HepG2 (cell line): ENCODE measurements around the gene DMKN. TPM values are rescaled to one million over a fixed set of nuclear protein-coding genes. Genes with fewer than 3 reads are reported as not detected.

Experiments used
- ATF4 ChIP-seq, 2 experiments: fragments of 450-650 bp in 1 of 2; sonication (generic) in 1 of 2; formaldehyde crosslinking; IDR thresholded peaks; 2 replicates each; pipeline versions ENCODE4 v1.5.0 to v1.8.0; 2020 to 2022; ENCODE audit warnings: mild to moderate bottlenecking in 1 of 2, missing genetic modification reagents in 1 of 2
- CBX2 ChIP-seq, 2 experiments: fragments of 200-600 bp in 1 of 2; sonication (generic); formaldehyde crosslinking in 1 of 2; IDR thresholded peaks; 2 replicates each; pipeline versions ENCODE4 v1.7.0 to v1.8.1; 2018 to 2022; ENCODE audit warnings: low read depth in 2 of 2, low read length in 1 of 2, mild to moderate bottlenecking in 1 of 2, missing genetic modification reagents in 1 of 2
- GATAD2A ChIP-seq: IDR thresholded peaks from 2 replicates; pipeline ENCODE4 v1.6.1; 2016
- KLF11 ChIP-seq: IDR thresholded peaks from 2 replicates; pipeline ENCODE4 v1.6.1; 2016; ENCODE audit warnings: missing compliant biosample characterization
- MTA1 ChIP-seq: sonication (generic); formaldehyde crosslinking; IDR thresholded peaks from 2 replicates; pipeline ENCODE4 v1.4.0; 2020; ENCODE audit warnings: missing genetic modification reagents, mild to moderate bottlenecking, borderline replicate concordance
- NR3C1 ChIP-seq: sonication (generic); formaldehyde crosslinking; IDR thresholded peaks from 2 replicates; pipeline ENCODE4 v1.4.0; 2020; ENCODE audit warnings: missing genetic modification reagents
- PBX2 ChIP-seq: IDR thresholded peaks from 2 replicates; pipeline ENCODE4 v1.6.1; 2016; ENCODE audit warnings: control low read depth
- POLR2AphosphoS2 ChIP-seq: IDR thresholded peaks from 2 replicates; pipeline ENCODE4 v1.6.1; 2011; ENCODE audit warnings: low read depth, low read length, improper control_type of control experiment
- POLR2AphosphoS5 ChIP-seq: IDR thresholded peaks from 2 replicates; pipeline ENCODE4 v1.6.1; 2012; ENCODE audit warnings: low read depth, low read length
- RCOR2 ChIP-seq: IDR thresholded peaks from 2 replicates; pipeline ENCODE4 v1.6.1; 2016; ENCODE audit warnings: missing biosample characterization, missing genetic modification reagents
- SCMH1 ChIP-seq: sonication (generic); formaldehyde crosslinking; IDR thresholded peaks from 2 replicates; pipeline ENCODE4 v1.9.0; 2021; ENCODE audit warnings: missing genetic modification reagents, mild to moderate bottlenecking, borderline replicate concordance
- SOX6 ChIP-seq, 2 experiments: fragments of 450-650 bp in 1 of 2; sonication (generic) in 1 of 2; formaldehyde crosslinking in 1 of 2; IDR thresholded peaks; 2 replicates each; pipeline versions ENCODE4 v1.4.0 to v1.6.1; 2017 to 2020; ENCODE audit warnings: antibody characterized with exemption in 1 of 2, mild to moderate bottlenecking in 1 of 2, missing genetic modification reagents in 1 of 2
- TEAD3 ChIP-seq: optimal IDR thresholded peaks from 2 replicates; pipeline ENCODE3; 2016; ENCODE audit warnings: borderline replicate concordance
- TFAP4 ChIP-seq: sonication (generic); IDR thresholded peaks from 2 replicates; pipeline ENCODE4 v1.6.1; 2016; ENCODE audit warnings: low read depth, borderline replicate concordance
- U2AF2 ChIP-seq: fragments of 200-400 bp; formaldehyde crosslinking; IDR thresholded peaks from 2 replicates; pipeline ENCODE4 v1.6.1; 2017; ENCODE audit warnings: low read depth, mild to moderate bottlenecking, low read length
- YEATS4 ChIP-seq: sonication (generic); formaldehyde crosslinking; IDR thresholded peaks from 2 replicates; pipeline ENCODE4 v1.4.0; 2020; ENCODE audit warnings: missing genetic modification reagents, borderline replicate concordance
- ZBTB44 ChIP-seq: sonication (generic); formaldehyde crosslinking; IDR thresholded peaks from 2 replicates; pipeline ENCODE4 v1.4.0; 2020; ENCODE audit warnings: missing genetic modification reagents
- ZFAT ChIP-seq: sonication (generic); formaldehyde crosslinking; conservative IDR thresholded peaks from 2 replicates; pipeline ENCODE4 v1.8.1; 2023; ENCODE audit warnings: missing genetic modification reagents, inconsistent platforms
- ZNF205 ChIP-seq: IDR thresholded peaks from 2 replicates; pipeline ENCODE4 v1.6.1; 2018; ENCODE audit warnings: missing biosample characterization, missing genetic modification reagents
- ZNF3 ChIP-seq: IDR thresholded peaks from 2 replicates; pipeline ENCODE4 v1.7.0; 2017; ENCODE audit warnings: inconsistent platforms
- ZNF577 ChIP-seq: sonication (generic); formaldehyde crosslinking; IDR thresholded peaks from 2 replicates; pipeline ENCODE4 v1.4.0; 2020; ENCODE audit warnings: mild to moderate bottlenecking, low read depth, missing genetic modification reagents, borderline replicate concordance
- ZNF615 ChIP-seq: sonication (generic); formaldehyde crosslinking; IDR thresholded peaks from 2 replicates; pipeline ENCODE4 v1.5.0; 2020; ENCODE audit warnings: mild to moderate bottlenecking, missing genetic modification reagents, borderline replicate concordance
- ZNF761 ChIP-seq: sonication (generic); formaldehyde crosslinking; conservative IDR thresholded peaks from 2 replicates; pipeline ENCODE4 v1.4.0; 2020; ENCODE audit warnings: mild to moderate bottlenecking, missing genetic modification reagents
- ZNF788 ChIP-seq: sonication (generic); formaldehyde crosslinking; IDR thresholded peaks from 2 replicates; pipeline ENCODE4 v1.5.0; 2020; ENCODE audit warnings: mild to moderate bottlenecking, missing genetic modification reagents, borderline replicate concordance
- ZSCAN25 ChIP-seq: sonication (generic); formaldehyde crosslinking; IDR thresholded peaks from 2 replicates; pipeline ENCODE4 v1.8.0; 2022; ENCODE audit warnings: mild to moderate bottlenecking, missing genetic modification reagents
- polyA plus RNA-seq, 8 experiments: library from polyadenylated mRNA; depleted of rRNA in 3 of 8; stranded (reverse) in 7 of 8; unstranded in 1 of 8; fragments of >200 nt; fragmentation: Illumina TruSeq in 4 of 8; extraction: Trizol in 4 of 8; gene quantifications; 2 replicates each; pipeline versions ENCODE4 v1.2.1 to v1.2.3, GENCODE V29; 2011 to 2016; ENCODE audit warnings: low read depth in 4 of 8, missing spikeins in 1 of 8, mixed read lengths in 1 of 8; ENCODE audit not compliant: insufficient read depth in 1 of 8
- total RNA-seq, 5 experiments: library from RNA; depleted of rRNA; stranded (reverse); fragments of >200 nt; fragmentation: Illumina TruSeq; extraction: Trizol; gene quantifications; 2 replicates each; pipeline ENCODE4 v1.2.3, GENCODE V29; 2016; ENCODE audit warnings: low read depth in 1 of 5

The DMKN gene
- total and polyA plus RNA-seq, 2 of the 13 experiments (the other 11 are each of a cell fraction or from before 2014, with no cell fraction given), result 50.8 to 57.1 TPM

- TF ChIP-seq ZNF577 (CRISPR knock-in tag) (no peak), KLF11 (CRISPR knock-in tag) (peak; percentile 80; the same call in 1 of the 2 replicates), ZBTB44 (no peak), CBX2 (IDR thresholded peaks at IDR 0.05; ENCODE audit: low read depth, low read length) (no peak), CBX2 (CRISPR knock-in tag; IDR thresholded peaks at IDR 0.05; ENCODE audit: low read depth) (no peak), TFAP4 (0 out of 2 replicates have a peak, but pooled peaks have one; percentile 19), NR3C1 (CRISPR knock-in tag) (no peak), ZFAT (CRISPR knock-in tag) (no peak), ZNF205 (CRISPR knock-in tag) (peak; percentile 56; the same call in 1 of the 2 replicates), ZNF3 (CRISPR knock-in tag) (no peak), MTA1 (no peak; the same call in 1 of the 2 replicates), SOX6 (IDR thresholded peaks at IDR 0.05) (no peak), SOX6 (CRISPR knock-in tag; IDR thresholded peaks at IDR 0.05) (peak; percentile 43; the same call in 1 of the 2 replicates), SCMH1 (CRISPR knock-in tag) (no peak), ZNF761 (0 out of 2 replicates have a peak, but pooled peaks have one; percentile 44), PBX2 (CRISPR knock-in tag) (no peak), ATF4 (CRISPR knock-in tag; IDR thresholded peaks at IDR 0.05) (peak in 1 of 2 experiments; percentile 32; a peak in 1 of 4 replicates), U2AF2 (no peak), POLR2AphosphoS5 (peak; percentile 75), YEATS4 (CRISPR knock-in tag) (0 out of 2 replicates have a peak, but pooled peaks have one; percentile 12), ZNF788 (CRISPR knock-in tag) (no peak; the same call in 1 of the 2 replicates), RCOR2 (CRISPR knock-in tag) (no peak), ZSCAN25 (CRISPR knock-in tag) (no peak), POLR2AphosphoS2 (no peak), ZNF615 (CRISPR knock-in tag) (no peak), GATAD2A (CRISPR knock-in tag) (peak; percentile 84), TEAD3 (CRISPR knock-in tag) (peak; percentile 100)
Measured at GRCh38 chr19:35509861-35510625, 3.4 kb downstream of the DMKN start (continued).
